Liver (tissue), 9 donors: ENCODE measurements around the gene SLC44A3. TPM values are rescaled to one million over a fixed set of nuclear protein-coding genes. Genes with fewer than 3 reads are reported as not detected.

Experiments
- DNase-seq: peaks from one replicate; pipeline ENCODE4 v3.0.0-alpha.2; 2017; ENCODE audit warnings: low spot score
- H3K27ac ChIP-seq, 2 donors: one replicate each; pipeline ENCODE4 v1.7.0; 2013; ENCODE audit warnings: inconsistent platforms in 2 of 2, low read length in 2 of 2, control low read depth in 1 of 2, low read depth in 1 of 2, mild to moderate bottlenecking in 1 of 2
- H3K27me3 ChIP-seq, 4 donors: one replicate each; pipeline versions ENCODE4 v1.6.1 to v1.7.0; 2013; ENCODE audit warnings: low read length in 3 of 4, inconsistent platforms in 1 of 4, mild to moderate bottlenecking in 1 of 4, moderate library complexity in 1 of 4; ENCODE audit not compliant: control insufficient read depth in 4 of 4, insufficient read depth in 4 of 4
- H3K36me3 ChIP-seq, 4 donors: one replicate each; pipeline versions ENCODE4 v1.6.1 to v1.7.0; 2013; ENCODE audit warnings: low read length in 3 of 4, mild to moderate bottlenecking in 3 of 4, low read depth in 1 of 4, moderate library complexity in 1 of 4; ENCODE audit not compliant: control insufficient read depth in 4 of 4, insufficient read depth in 3 of 4
- H3K4me1 ChIP-seq, 4 donors: one replicate each; pipeline versions ENCODE4 v1.6.1 to v1.7.0; 2013; ENCODE audit warnings: low read length in 3 of 4, mild to moderate bottlenecking in 3 of 4, moderate library complexity in 1 of 4; ENCODE audit not compliant: control insufficient read depth in 4 of 4, insufficient read depth in 4 of 4
- H3K4me3 ChIP-seq, 3 donors: one replicate each; pipeline versions ENCODE4 v1.6.1 to v1.7.0; 2013; ENCODE audit warnings: low read length in 3 of 3, control low read depth in 1 of 3, low read depth in 1 of 3, mild to moderate bottlenecking in 1 of 3
- H3K9ac ChIP-seq, 2 donors: one replicate each; pipeline ENCODE4 v1.7.0; 2013; ENCODE audit warnings: low read length in 2 of 2, mild to moderate bottlenecking in 2 of 2, moderate library complexity in 2 of 2, control low read depth in 1 of 2, low read depth in 1 of 2
- H3K9me3 ChIP-seq, 4 donors: one replicate each; pipeline versions ENCODE4 v1.6.1 to v1.7.0; 2013; ENCODE audit warnings: low read length in 3 of 4; ENCODE audit not compliant: control insufficient read depth in 4 of 4
- EGR1 ChIP-seq, 2 donors: IDR thresholded peaks; 2 replicates each; pipeline ENCODE4 v1.6.1; 2016 to 2018; ENCODE audit warnings: antibody characterized with exemption in 2 of 2, low read depth in 2 of 2
- FOXA1 ChIP-seq: IDR thresholded peaks from 2 replicates; pipeline ENCODE4 v1.6.1; 2016; ENCODE audit warnings: antibody characterized with exemption
- GABPA ChIP-seq, 2 donors: IDR thresholded peaks in 1 of 2; conservative IDR thresholded peaks in 1 of 2; 2 replicates each; pipeline ENCODE4 v1.6.1; 2016; ENCODE audit warnings: antibody characterized with exemption in 2 of 2, mild to moderate bottlenecking in 1 of 2, moderate library complexity in 1 of 2
- HNF4G ChIP-seq: IDR thresholded peaks from 2 replicates; pipeline ENCODE4 v1.6.1; 2016; ENCODE audit warnings: antibody characterized with exemption
- JUND ChIP-seq, 2 donors: IDR thresholded peaks; 2 replicates each; pipeline ENCODE4 v1.6.1; 2016; ENCODE audit warnings: antibody characterized with exemption in 2 of 2
- RAD21 ChIP-seq, 2 donors: IDR thresholded peaks; 2 replicates each; pipeline ENCODE4 v1.6.1; 2016; ENCODE audit warnings: antibody characterized with exemption in 2 of 2, mild to moderate bottlenecking in 2 of 2
- RXRA ChIP-seq, 2 donors: IDR thresholded peaks; 2 replicates each; pipeline ENCODE4 v1.6.1; 2017 to 2018; ENCODE audit warnings: antibody characterized with exemption in 2 of 2, mild to moderate bottlenecking in 1 of 2
- WGBS: extraction: QIAGEN DNeasy Blood & Tissue Kit; methylation state at CpG from one replicate; pipeline ENCODE4 v1.1.7; 2013; 5-methylcytosine and 5-hydroxymethylcytosine counted together
- polyA plus RNA-seq, 2 donors: library from polyadenylated mRNA; stranded (reverse) in 1 of 2; unstranded in 1 of 2; fragments of 200-250 nt in 1 of 2; fragments of >200 nt in 1 of 2; fragmentation: Nextera tagmentation in 1 of 2; extraction: Ambion mirVana in 1 of 2; gene quantifications; one replicate each; pipeline versions ENCODE4 v1.2.1 to v1.2.3, GENCODE V29; 2013 to 2015
- total RNA-seq, 2 donors: library from RNA; depleted of rRNA; stranded (reverse); fragments of >200 nt; gene quantifications; one replicate each; pipeline ENCODE4 v1.2.3, GENCODE V29; 2014
- TF ChIP-seq, protein P1 (sequence below): fragments of 150-350 bp; IDR thresholded peaks from 2 replicates; pipeline ENCODE4 v1.5.1; 2017; ENCODE audit warnings: improper control_type of control experiment, low read depth, low read length; ENCODE audit not compliant: missing input control
- TF ChIP-seq, protein P2 (sequence below): IDR thresholded peaks from 2 replicates; pipeline ENCODE4 v1.6.1; 2016; ENCODE audit warnings: antibody characterized with exemption
- TF ChIP-seq, protein P3 (sequence below): IDR thresholded peaks from 2 replicates; pipeline ENCODE4 v1.6.1; 2016; ENCODE audit warnings: antibody characterized with exemption, mild to moderate bottlenecking
- TF ChIP-seq, protein P4 (sequence below): IDR thresholded peaks from 2 replicates; pipeline ENCODE4 v1.6.1; 2016; ENCODE audit warnings: antibody characterized with exemption
- donor health status: healthy.
- donor health status: healthy.
- donor health status: healthy.
- donor health status: healthy.
- donor health status: healthy.

The SLC44A3 gene
- total and polyA plus RNA-seq, 4 donors: 2.4 to 2.8 (median 2.7) TPM

DNA sequence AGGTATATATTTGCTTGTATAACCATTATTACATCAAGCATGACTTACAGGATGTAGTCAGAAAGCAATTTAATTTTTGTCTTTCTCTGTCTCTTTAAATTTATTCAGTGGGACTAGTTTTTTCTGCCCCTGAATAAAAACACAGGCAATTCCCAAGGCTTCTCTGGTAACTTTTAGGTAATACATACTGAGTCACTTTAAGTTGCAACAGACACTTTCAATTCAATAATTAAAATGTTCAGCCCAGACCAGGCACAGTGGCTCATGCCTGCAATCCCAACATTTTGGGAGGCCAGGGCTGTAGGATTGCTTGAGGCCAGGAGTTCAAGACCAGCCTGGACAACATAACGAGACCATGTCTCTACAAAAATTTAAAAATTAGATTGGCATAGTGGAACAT, 12.3 kb downstream of the SLC44A3 start:
- no peak overlapping the region for H3K27ac ChIP-seq
- peaks cover 0 to 13% (median 0%) of the 10 kb centered on the region in 4 donors for H3K36me3 ChIP-seq
- H3K9me3 ChIP-seq: no peaks in the 10 kb centered on the region
- 95% methylated on average over 1 of the region's 1 CpG for WGBS
- no peaks in the 10 kb centered on the region for H3K4me1 ChIP-seq
- TF ChIP-seq, protein P1, sequence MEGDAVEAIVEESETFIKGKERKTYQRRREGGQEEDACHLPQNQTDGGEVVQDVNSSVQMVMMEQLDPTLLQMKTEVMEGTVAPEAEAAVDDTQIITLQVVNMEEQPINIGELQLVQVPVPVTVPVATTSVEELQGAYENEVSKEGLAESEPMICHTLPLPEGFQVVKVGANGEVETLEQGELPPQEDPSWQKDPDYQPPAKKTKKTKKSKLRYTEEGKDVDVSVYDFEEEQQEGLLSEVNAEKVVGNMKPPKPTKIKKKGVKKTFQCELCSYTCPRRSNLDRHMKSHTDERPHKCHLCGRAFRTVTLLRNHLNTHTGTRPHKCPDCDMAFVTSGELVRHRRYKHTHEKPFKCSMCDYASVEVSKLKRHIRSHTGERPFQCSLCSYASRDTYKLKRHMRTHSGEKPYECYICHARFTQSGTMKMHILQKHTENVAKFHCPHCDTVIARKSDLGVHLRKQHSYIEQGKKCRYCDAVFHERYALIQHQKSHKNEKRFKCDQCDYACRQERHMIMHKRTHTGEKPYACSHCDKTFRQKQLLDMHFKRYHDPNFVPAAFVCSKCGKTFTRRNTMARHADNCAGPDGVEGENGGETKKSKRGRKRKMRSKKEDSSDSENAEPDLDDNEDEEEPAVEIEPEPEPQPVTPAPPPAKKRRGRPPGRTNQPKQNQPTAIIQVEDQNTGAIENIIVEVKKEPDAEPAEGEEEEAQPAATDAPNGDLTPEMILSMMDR: no peak
- TF ChIP-seq RXRA (IDR thresholded peaks at IDR 0.05) (no peak), EGR1 (IDR thresholded peaks at IDR 0.05; ENCODE audit: low read depth in 2 of 2) (no peak), HNF4G (no peak), RAD21 (IDR thresholded peaks at IDR 0.05) (no peak)
- TF ChIP-seq, protein P2, sequence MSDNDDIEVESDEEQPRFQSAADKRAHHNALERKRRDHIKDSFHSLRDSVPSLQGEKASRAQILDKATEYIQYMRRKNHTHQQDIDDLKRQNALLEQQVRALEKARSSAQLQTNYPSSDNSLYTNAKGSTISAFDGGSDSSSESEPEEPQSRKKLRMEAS: no peak
- no peak overlapping the region for H3K9ac ChIP-seq
- no peak for DNase-seq
- H3K27me3 ChIP-seq: no peaks in the 10 kb centered on the region
- H3K4me3 ChIP-seq: no peak overlapping the region

DNA sequence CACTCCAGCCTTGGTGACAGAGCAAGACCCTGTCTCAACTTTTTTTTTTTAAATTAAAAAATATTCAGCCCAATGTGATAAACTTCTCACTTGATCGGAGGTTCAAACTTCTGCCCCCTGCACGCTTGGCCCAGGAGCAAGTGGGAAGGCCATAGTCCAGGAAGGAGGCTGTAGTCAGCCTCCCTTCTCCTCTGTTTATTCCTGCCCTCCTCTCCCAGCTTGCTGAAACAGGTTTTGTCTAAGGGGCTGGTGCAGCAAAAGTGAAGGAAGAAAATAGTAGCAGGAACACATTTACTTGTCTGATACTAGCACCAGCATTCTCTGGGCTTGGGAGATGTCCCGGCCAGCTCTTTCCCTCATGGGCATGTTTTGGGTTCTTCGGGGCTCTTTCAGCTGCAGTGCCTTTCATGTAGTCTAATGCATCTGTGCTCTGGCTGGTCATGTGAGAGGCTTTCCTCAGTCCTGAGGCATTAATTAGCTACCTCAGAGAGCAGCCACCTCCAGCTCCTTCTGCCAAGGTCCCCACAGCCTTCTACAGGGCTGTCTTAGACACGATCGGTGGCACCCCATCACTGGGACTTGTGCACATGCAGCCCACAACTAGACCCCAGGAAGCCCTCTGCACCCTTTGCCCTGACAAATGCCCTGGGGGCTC, 12.9 kb downstream of the SLC44A3 start:
- DNase-seq: no peak
- TF ChIP-seq, protein P1: no peak
- TF ChIP-seq JUND (IDR thresholded peaks at IDR 0.05): no peak
- TF ChIP-seq, protein P3, sequence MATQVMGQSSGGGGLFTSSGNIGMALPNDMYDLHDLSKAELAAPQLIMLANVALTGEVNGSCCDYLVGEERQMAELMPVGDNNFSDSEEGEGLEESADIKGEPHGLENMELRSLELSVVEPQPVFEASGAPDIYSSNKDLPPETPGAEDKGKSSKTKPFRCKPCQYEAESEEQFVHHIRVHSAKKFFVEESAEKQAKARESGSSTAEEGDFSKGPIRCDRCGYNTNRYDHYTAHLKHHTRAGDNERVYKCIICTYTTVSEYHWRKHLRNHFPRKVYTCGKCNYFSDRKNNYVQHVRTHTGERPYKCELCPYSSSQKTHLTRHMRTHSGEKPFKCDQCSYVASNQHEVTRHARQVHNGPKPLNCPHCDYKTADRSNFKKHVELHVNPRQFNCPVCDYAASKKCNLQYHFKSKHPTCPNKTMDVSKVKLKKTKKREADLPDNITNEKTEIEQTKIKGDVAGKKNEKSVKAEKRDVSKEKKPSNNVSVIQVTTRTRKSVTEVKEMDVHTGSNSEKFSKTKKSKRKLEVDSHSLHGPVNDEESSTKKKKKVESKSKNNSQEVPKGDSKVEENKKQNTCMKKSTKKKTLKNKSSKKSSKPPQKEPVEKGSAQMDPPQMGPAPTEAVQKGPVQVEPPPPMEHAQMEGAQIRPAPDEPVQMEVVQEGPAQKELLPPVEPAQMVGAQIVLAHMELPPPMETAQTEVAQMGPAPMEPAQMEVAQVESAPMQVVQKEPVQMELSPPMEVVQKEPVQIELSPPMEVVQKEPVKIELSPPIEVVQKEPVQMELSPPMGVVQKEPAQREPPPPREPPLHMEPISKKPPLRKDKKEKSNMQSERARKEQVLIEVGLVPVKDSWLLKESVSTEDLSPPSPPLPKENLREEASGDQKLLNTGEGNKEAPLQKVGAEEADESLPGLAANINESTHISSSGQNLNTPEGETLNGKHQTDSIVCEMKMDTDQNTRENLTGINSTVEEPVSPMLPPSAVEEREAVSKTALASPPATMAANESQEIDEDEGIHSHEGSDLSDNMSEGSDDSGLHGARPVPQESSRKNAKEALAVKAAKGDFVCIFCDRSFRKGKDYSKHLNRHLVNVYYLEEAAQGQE: no peak
- TF ChIP-seq GABPA (IDR thresholded peaks at IDR 0.05 in 1 of 2, conservative IDR thresholded peaks at IDR 0.05 in 1 of 2): no peak
- no peak for TF ChIP-seq EGR1 (IDR thresholded peaks at IDR 0.05; ENCODE audit: low read depth in 2 of 2)
- TF ChIP-seq FOXA1: no peak
- TF ChIP-seq, protein P4, sequence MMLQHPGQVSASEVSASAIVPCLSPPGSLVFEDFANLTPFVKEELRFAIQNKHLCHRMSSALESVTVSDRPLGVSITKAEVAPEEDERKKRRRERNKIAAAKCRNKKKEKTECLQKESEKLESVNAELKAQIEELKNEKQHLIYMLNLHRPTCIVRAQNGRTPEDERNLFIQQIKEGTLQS: no peak
- TF ChIP-seq RXRA (IDR thresholded peaks at IDR 0.05): no peak
- no peaks in the 10 kb centered on the region for H3K4me1 ChIP-seq
- H3K27me3 ChIP-seq: no peaks in the 10 kb centered on the region
- H3K4me3 ChIP-seq: no peak overlapping the region
- H3K9ac ChIP-seq: no peak overlapping the region
- no peaks in the 10 kb centered on the region for H3K9me3 ChIP-seq
- no peak overlapping the region for H3K27ac ChIP-seq
- 88% methylated on average over 6 of the region's 6 CpGs for WGBS
- peaks cover 0 to 10% (median 0%) of the 10 kb centered on the region in 4 donors for H3K36me3 ChIP-seq
